OCI-LY7 (cell line): Measurements from ENCODE around the gene FAM163B. TPM values are rescaled to one million over a fixed set of nuclear protein-coding genes. Genes with fewer than 3 reads are reported as not detected.

ENCODE experiments used
- BruUV-seq: library from RNA; stranded (reverse); fragments of 400-500 nt; replicated peaks from 2 replicates; lab custom pipeline; 2021; lab: Mats Ljungman, UMichigan
- CTCF ChIA-PET: fragments of 300-600 bp; sonication (Branson Sonifier 250); formaldehyde crosslinking; loops from one replicate; lab custom pipeline; 2022; ENCODE audit warnings: antibody characterized with exemption; ENCODE audit not compliant: unreplicated experiment; lab: Charles Lee
- POLR2A ChIA-PET: fragments of 300-600 bp; sonication (Branson Sonifier 250); formaldehyde crosslinking; loops from one replicate; lab custom pipeline; 2022; ENCODE audit warnings: antibody characterized with exemption; lab: Charles Lee
- DNase-seq: peaks from one replicate; pipeline ENCODE4 v3.0.0-alpha.2; 2015; ENCODE audit warnings: low spot score
- H2AFZ ChIP-seq: fragments of 200-600 bp; sonication (generic), shearing (Covaris generic); 2 replicates; pipeline ENCODE4 v1.6.1; 2014; ENCODE audit warnings: mild to moderate bottlenecking, antibody characterized with exemption, low read length, moderate library complexity
- H3K27ac ChIP-seq: fragments of 200-600 bp; sonication (generic); 2 replicates; pipeline ENCODE4 v1.5.1; 2014; ENCODE audit warnings: mixed run types, low read depth, mild to moderate bottlenecking, moderate library complexity, low read length, inconsistent platforms; ENCODE audit not compliant: poor library complexity, severe bottlenecking
- H3K36me3 ChIP-seq: fragments of 200-600 bp; sonication (generic); 2 replicates; pipeline ENCODE4 v1.6.1; 2014; ENCODE audit warnings: mild to moderate bottlenecking, antibody characterized with exemption, low read length, moderate library complexity, mixed read lengths; ENCODE audit not compliant: insufficient read depth
- H3K4me1 ChIP-seq: fragments of 200-600 bp; sonication (generic); 2 replicates; pipeline ENCODE4 v1.5.1; 2014; ENCODE audit warnings: mild to moderate bottlenecking, low read length; ENCODE audit not compliant: insufficient read depth, poor library complexity, severe bottlenecking
- H3K4me2 ChIP-seq: fragments of 200-600 bp; sonication (generic); 2 replicates; pipeline ENCODE4 v1.6.1; 2014; ENCODE audit warnings: mild to moderate bottlenecking, low read length
- H3K4me3 ChIP-seq: fragments of 200-600 bp; sonication (generic); 2 replicates; pipeline ENCODE4 v1.5.1; 2014; ENCODE audit warnings: mild to moderate bottlenecking, low read depth, low read length; ENCODE audit not compliant: poor library complexity, severe bottlenecking
- H3K79me2 ChIP-seq: fragments of 200-600 bp; sonication (generic); 2 replicates; pipeline ENCODE4 v1.6.1; 2016; ENCODE audit warnings: low read depth, mild to moderate bottlenecking, low read length, moderate library complexity, mixed read lengths; ENCODE audit not compliant: insufficient read depth
- H3K9me2 ChIP-seq: fragments of 200-600 bp; sonication (generic); 2 replicates; pipeline ENCODE4 v1.6.1; 2016; ENCODE audit warnings: mild to moderate bottlenecking, low read length, mixed read lengths; ENCODE audit not compliant: insufficient read depth
- H3K9me3 ChIP-seq: fragments of 200-600 bp; sonication (generic); 2 replicates; pipeline ENCODE4 v1.6.1; 2014; ENCODE audit warnings: mild to moderate bottlenecking, mixed run types, low read length, mixed read lengths
- H4K20me1 ChIP-seq: fragments of 200-600 bp; sonication (generic); 2 replicates; pipeline ENCODE4 v1.6.1; 2014; ENCODE audit warnings: mild to moderate bottlenecking, antibody characterized with exemption, low read length, moderate library complexity, mixed read lengths; ENCODE audit not compliant: insufficient read depth
- EZH2phosphoT487 ChIP-seq: fragments of 200-600 bp; sonication (generic); IDR thresholded peaks from 2 replicates; pipeline ENCODE4 v1.6.1; 2018; ENCODE audit warnings: low read depth, borderline replicate concordance, mild to moderate bottlenecking, mixed run types, antibody characterized with exemption, low read length, moderate library complexity, mixed read lengths
- intact Hi-C: fragments of 100-400 bp; cut with micrococcal nuclease; formaldehyde crosslinking; loops from one replicate; pipeline ENCODE4 v1.10.0; 2022; ENCODE audit not compliant: unreplicated experiment
- total RNA-seq, 2 experiments: library from RNA; depleted of rRNA in 1 of 2; stranded (reverse); fragments of >200 nt in 1 of 2; shearing (Covaris generic) in 1 of 2; gene quantifications; 2 replicates each; pipeline ENCODE4 v1.2.3, GENCODE V29; 2014 to 2022
- TF ChIP-seq, protein P1 (sequence below): fragments of 200-600 bp; sonication (generic); conservative IDR thresholded peaks from 2 replicates; pipeline ENCODE4 v1.5.1; 2014; ENCODE audit warnings: mild to moderate bottlenecking, antibody characterized with exemption, low read length, moderate library complexity, mixed read lengths

The FAM163B gene
- total RNA-seq, 2 experiments from 2014 or later: 2.6 to 7.8 TPM

DNA sequence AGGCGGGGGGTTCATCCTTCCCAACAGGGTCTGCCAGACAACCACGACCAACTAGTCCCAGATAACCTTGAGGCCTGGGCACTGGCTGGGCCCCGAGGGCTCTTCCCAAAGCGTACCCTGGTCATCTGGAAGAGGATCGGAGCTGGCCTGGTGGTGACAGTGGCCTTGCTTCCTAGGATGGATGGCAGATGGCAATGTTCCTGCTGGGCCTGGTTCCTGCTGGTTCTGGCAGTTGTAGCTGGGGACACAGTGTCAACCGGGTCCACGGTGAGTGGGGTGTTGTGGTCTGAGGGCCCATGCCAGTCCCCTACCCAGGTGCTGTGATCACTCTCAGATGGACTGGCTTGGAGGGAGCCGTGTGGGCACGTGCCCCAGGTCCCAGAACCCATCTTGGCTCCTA is 72.7 kb downstream of the FAM163B start:
- POLR2A ChIA-PET: no interaction called here

DNA sequence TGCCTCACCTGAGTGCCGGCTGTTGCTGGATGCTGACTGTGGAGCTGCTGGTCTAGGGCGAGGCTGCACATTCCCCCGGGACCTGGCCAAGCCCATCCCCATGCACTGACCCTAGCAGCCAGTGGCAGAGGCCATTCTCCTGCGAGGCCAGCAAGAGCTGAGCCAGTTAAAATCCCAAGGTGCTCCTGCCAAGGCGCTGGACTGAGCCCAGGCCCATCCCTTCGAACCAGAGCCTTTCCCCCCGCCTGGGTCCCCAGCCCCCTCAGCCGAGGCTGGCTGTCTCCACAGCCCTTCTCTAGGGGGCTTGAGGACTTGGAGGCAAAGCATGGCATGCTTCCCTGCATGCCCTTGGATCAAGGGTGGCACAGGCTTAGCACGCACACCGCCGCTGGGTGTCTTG is 73.1 kb downstream of the FAM163B start:
- ChIA-PET POLR2A (no interaction called here), CTCF (no interaction called here)
- Histone ChIP-seq H3K79me2 (no peaks in the 10 kb centered on the region), H3K9me3 (no peaks in the 10 kb centered on the region), H3K9me2 (no peaks in the 10 kb centered on the region), H3K4me1 (peaks cover 31% of the 10 kb centered on the region), H3K4me3 (no peak overlapping the region), H2AFZ (no peak overlapping the region), H3K36me3 (no peaks in the 10 kb centered on the region), H3K4me2 (no peak overlapping the region), H4K20me1 (no peaks in the 10 kb centered on the region), H3K27ac (no peak overlapping the region)
- DNase-seq: no peak
- intact Hi-C loops: no loop called here
- BruUV-seq: no TSS peak
- TF ChIP-seq, protein P1, sequence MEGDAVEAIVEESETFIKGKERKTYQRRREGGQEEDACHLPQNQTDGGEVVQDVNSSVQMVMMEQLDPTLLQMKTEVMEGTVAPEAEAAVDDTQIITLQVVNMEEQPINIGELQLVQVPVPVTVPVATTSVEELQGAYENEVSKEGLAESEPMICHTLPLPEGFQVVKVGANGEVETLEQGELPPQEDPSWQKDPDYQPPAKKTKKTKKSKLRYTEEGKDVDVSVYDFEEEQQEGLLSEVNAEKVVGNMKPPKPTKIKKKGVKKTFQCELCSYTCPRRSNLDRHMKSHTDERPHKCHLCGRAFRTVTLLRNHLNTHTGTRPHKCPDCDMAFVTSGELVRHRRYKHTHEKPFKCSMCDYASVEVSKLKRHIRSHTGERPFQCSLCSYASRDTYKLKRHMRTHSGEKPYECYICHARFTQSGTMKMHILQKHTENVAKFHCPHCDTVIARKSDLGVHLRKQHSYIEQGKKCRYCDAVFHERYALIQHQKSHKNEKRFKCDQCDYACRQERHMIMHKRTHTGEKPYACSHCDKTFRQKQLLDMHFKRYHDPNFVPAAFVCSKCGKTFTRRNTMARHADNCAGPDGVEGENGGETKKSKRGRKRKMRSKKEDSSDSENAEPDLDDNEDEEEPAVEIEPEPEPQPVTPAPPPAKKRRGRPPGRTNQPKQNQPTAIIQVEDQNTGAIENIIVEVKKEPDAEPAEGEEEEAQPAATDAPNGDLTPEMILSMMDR: no peak
- no peak for TF ChIP-seq EZH2phosphoT487

More for the DNA sequence above, 72.7 kb downstream of the FAM163B start:
- no peaks in the 10 kb centered on the region for H3K36me3 ChIP-seq
- H3K27ac ChIP-seq: no peak overlapping the region
- no peaks in the 10 kb centered on the region for H4K20me1 ChIP-seq
- no peaks in the 10 kb centered on the region for H3K9me2 ChIP-seq
- no peak overlapping the region for H3K4me3 ChIP-seq
- H3K4me1 ChIP-seq: peaks cover 31% of the 10 kb centered on the region
- no peak for DNase-seq
- no peak overlapping the region for H3K4me2 ChIP-seq
- CTCF ChIA-PET: no interaction called here
- H2AFZ ChIP-seq: no peak overlapping the region
- BruUV-seq: no TSS peak
- intact Hi-C loops: no loop called here
- no peak for TF ChIP-seq EZH2phosphoT487
- TF ChIP-seq, protein P1: no peak
- H3K9me3 ChIP-seq: no peaks in the 10 kb centered on the region
- H3K79me2 ChIP-seq: no peaks in the 10 kb centered on the region

DNA sequence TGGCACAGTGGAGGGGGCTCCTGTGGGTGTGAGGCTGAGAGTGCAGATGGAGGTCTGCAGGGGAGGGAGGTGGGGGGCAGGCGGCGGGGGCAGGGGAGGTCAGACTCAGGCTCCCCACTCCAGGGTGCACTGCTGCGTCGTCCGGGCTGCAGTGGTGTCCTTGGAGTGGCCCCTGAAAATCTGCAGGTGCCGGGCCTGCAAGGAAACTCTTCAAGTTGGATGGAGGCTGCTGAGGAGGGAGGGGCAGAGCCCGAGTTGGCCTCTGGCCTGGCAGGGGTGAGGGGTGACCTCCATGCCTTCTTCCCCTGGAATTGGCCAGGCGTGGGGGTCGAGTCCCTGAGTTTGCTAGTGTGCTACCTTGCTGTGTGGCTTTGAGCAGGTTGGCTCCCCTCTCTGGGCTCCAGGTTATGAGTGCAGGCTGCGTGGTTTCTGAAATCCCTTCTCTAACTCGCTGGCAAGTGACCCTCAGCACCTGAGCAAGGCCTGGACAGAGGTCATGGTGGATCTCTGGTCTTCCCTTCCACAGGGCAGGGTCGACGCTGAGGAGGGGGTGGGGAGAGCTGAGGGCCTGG is 73.8 kb downstream of the FAM163B start:
- Histone ChIP-seq H3K4me3 (no peak overlapping the region), H3K79me2 (no peaks in the 10 kb centered on the region), H3K4me1 (peaks cover 25% of the 10 kb centered on the region), H3K27ac (no peak overlapping the region), H3K4me2 (no peak overlapping the region), H3K9me3 (no peaks in the 10 kb centered on the region), H3K36me3 (no peaks in the 10 kb centered on the region), H4K20me1 (no peaks in the 10 kb centered on the region), H3K9me2 (no peaks in the 10 kb centered on the region), H2AFZ (no peak overlapping the region)
- no peak for DNase-seq
- ChIA-PET CTCF (no interaction called here), POLR2A (no interaction called here)
- BruUV-seq: no TSS peak
- TF ChIP-seq EZH2phosphoT487: no peak
- TF ChIP-seq, protein P1: no peak
- intact Hi-C loops: no loop called here
